ENCODE measurements around the gene TRAPPC14.

The TRAPPC14 gene

DNA sequence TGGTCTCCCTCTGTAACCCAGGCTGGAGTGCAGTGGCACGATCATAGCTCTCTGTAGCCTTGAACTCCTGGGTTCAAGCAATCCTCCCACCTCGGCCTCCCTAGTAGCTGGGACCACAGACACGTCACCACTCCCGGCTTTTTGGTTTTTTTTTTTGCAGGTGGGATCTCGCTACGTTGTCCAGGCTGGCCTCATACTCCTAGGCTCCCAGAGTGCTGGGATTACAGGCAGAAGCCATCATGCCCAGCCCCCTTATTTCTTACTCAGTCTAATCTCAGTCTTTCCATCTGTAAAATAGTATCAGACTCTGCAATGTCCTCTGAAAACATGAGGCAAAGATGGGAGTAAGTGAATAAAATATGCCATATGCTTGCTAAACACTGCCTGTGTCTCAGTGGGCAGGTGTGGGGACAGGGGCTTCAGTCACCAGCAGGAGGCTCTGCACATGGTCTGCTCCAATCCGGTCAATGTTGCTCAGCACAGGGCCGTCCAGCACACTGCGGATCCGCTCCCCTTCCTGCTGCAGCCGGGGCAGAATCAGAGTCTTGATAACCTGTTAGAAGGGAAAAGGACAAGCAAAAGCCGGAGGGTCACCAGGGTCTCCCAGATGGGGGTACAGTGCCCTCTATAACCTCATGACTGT, 48.9 kb downstream of the TRAPPC14 start:
- TF ChIP-seq, protein P1, sequence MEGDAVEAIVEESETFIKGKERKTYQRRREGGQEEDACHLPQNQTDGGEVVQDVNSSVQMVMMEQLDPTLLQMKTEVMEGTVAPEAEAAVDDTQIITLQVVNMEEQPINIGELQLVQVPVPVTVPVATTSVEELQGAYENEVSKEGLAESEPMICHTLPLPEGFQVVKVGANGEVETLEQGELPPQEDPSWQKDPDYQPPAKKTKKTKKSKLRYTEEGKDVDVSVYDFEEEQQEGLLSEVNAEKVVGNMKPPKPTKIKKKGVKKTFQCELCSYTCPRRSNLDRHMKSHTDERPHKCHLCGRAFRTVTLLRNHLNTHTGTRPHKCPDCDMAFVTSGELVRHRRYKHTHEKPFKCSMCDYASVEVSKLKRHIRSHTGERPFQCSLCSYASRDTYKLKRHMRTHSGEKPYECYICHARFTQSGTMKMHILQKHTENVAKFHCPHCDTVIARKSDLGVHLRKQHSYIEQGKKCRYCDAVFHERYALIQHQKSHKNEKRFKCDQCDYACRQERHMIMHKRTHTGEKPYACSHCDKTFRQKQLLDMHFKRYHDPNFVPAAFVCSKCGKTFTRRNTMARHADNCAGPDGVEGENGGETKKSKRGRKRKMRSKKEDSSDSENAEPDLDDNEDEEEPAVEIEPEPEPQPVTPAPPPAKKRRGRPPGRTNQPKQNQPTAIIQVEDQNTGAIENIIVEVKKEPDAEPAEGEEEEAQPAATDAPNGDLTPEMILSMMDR (IDR thresholded peaks at IDR 0.05; ENCODE audit: low read depth, low read length, missing control alignments), result no peak
- no peak for DNase-seq (ENCODE audit: low read depth)
- no peak overlapping the region for H3K4me3 ChIP-seq (ENCODE audit: low read depth, low read length)

DNA sequence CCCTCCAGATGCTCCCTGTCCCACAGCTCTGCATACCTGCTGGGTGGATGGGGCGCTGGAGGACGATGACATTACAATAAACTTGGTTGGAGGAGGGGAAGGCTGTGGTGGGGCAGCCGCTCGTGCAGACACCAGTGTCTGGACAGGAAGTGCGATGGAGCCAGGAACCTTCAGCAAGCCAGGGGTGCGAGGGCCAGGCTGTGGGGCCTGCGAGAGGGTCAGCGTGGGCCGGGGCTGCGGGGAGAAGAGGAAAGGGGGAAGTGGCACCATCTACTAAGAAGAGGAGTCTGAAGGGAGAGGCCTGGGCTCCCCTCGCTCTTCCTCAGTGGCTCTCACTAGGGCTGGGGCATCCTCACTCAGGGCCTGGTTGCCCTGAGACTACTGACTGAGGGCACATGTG, 50.6 kb downstream of the TRAPPC14 start:
- TF ChIP-seq, protein P1 (IDR thresholded peaks at IDR 0.05; ENCODE audit: low read depth, low read length, missing control alignments), result no peak
- no peak for DNase-seq (ENCODE audit: low read depth)
- no peak overlapping the region for H3K4me3 ChIP-seq (ENCODE audit: low read depth, low read length)

DNA sequence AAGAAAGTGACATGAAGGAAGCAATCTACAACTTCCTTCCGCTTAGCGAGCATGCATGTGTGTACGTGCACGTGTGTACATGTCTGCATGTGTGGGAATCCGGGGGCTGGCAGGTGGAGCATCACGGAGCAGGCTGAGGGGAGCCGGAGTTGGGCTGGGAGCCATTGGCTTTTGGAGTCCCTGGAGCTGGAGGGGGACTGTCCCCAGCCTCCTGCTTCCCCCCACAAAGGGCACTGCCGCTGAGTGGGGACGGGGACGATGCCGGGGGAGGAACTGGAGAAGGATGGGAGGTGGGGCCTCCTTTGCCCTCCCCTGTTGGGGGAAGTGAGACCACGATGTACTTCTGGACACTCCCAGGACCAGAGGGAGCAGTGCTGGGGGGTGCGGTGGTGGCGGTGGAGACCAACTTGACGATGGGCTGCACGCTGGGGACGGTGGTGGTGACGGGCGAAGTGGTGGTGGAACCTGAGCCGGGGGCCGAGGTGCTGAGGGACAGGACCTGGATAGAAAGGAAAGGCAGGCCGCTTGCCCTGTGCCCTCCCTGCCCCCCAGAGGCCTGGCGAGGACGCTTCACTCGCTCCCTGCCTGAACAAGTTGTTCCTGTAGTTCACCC, 51.3 kb downstream of the TRAPPC14 start:
- H3K4me3 ChIP-seq (ENCODE audit: low read depth, low read length), result no peak overlapping the region
- TF ChIP-seq, protein P1 (IDR thresholded peaks at IDR 0.05; ENCODE audit: low read depth, low read length, missing control alignments), result no peak
- DNase-seq (ENCODE audit: low read depth), result no peak

DNA sequence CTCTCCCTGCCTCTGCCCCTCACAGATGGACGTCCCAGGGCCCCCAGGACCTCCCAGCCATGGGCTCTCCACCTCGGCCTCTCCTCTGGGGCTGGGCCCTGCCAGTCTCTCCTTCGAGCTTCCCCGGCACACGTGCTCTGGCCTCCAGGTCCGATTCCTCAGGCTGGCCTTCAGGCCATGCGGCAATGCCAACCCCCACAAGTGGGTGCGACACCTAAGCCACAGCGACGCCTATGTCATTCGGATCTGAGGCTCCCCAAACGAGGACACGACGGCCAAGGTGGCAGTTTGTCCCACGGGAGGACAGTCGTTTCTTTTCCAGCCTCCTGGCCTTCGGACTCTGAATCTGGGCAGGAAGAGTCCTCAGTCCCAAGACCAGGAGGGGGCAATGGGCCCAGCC, 51.9 kb downstream of the TRAPPC14 start:
- DNase-seq (ENCODE audit: low read depth), result no peak
- TF ChIP-seq, protein P1 (IDR thresholded peaks at IDR 0.05; ENCODE audit: low read depth, low read length, missing control alignments), result no peak
- no peak overlapping the region for H3K4me3 ChIP-seq (ENCODE audit: low read depth, low read length)

DNA sequence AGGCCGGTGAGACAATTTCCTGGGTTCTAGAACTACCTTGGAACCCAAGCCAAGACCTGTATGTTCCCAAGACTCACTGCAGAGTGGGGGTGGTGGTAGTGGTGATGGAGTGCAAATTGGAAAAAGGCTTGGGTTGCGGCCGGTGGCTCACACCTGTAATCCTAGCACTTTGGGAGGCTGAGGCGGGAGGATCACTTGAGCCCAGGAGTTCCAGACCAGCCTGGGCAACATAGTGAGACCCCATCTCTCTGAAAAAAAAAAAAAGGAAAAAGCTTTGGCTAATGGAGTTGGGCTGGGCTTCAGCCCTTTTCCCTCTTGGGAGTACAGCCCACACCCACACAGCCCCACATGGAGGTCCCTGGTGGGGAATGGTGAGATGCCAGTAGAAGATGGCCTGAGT, 53.0 kb downstream of the TRAPPC14 start:
- TF ChIP-seq, protein P1 (IDR thresholded peaks at IDR 0.05; ENCODE audit: low read depth, low read length, missing control alignments), result no peak
- DNase-seq (ENCODE audit: low read depth), result no peak
- H3K4me3 ChIP-seq (ENCODE audit: low read depth, low read length), result no peak overlapping the region
